Type B pancreatic cell (in vitro differentiated cells): ENCODE results near the gene PARN. TPM values are rescaled to one million over a fixed set of nuclear protein-coding genes. Genes with fewer than 3 reads are reported as not detected.

Experiments
- DNase-seq: peaks from one replicate; pipeline ENCODE4 v3.0.0; 2021; ENCODE audit warnings: mixed read lengths; ENCODE audit not compliant: unreplicated experiment; ENCODE audit errors: extremely low spot score
- H3K27ac Mint-ChIP-seq: 2 replicates; pipeline ENCODE4 v1.8.0; 2021; ENCODE audit warnings: mild to moderate bottlenecking, mixed read lengths
- H3K27me3 Mint-ChIP-seq: 2 replicates; pipeline ENCODE4 v1.8.0; 2021; ENCODE audit warnings: mixed read lengths
- H3K36me3 Mint-ChIP-seq: 2 replicates; pipeline ENCODE4 v1.8.0; 2021; ENCODE audit warnings: mixed read lengths
- H3K4me1 Mint-ChIP-seq: one replicate; pipeline ENCODE4 v1.8.0; 2021; ENCODE audit warnings: mixed read lengths; ENCODE audit not compliant: unreplicated experiment
- H3K4me3 Mint-ChIP-seq: 2 replicates; pipeline ENCODE4 v1.8.0; 2021; ENCODE audit warnings: mild to moderate bottlenecking, mixed read lengths
- H3K9me3 Mint-ChIP-seq: 2 replicates; pipeline ENCODE4 v1.8.0; 2021; ENCODE audit warnings: mixed read lengths
- total RNA-seq: library from RNA; stranded (reverse); gene quantifications from 2 replicates; pipeline ENCODE4 v1.2.1, GENCODE V29; 2021; ENCODE audit warnings: low replicate concordance
- TF ChIP-seq, protein P1 (sequence below): fragments of 200-600 bp; sonication (generic); conservative IDR thresholded peaks from 2 replicates; pipeline ENCODE4 v1.5.0; 2021; ENCODE audit warnings: antibody characterized with exemption, mild to moderate bottlenecking

Gene PARN
- total RNA-seq, 1 donor from 2014 or later: 26.1 TPM

DNA sequence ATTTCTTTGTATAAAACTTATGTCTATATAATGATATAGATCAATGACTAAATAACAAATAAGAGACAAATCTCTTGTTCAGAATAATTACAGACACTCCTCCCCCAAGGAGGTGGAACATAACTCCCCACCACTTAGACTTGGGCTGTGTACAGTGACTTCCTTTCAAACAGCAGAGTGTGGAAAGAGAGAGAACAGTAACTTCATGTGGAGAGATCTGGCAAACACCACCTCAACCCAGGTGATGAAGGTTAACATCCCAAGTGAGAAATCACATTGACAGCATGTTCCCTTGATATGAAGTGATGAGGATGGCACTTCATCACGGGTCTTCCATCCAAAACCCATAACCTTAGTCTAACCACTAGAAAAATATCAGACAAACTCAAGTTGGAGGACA lies 169.3 kb downstream of the PARN start:
- Mint-ChIP-seq H3K27me3 (no peaks in the 10 kb centered on the region), H3K4me1 (peaks cover 11% of the 10 kb centered on the region), H3K27ac (no peak overlapping the region), H3K36me3 (peaks cover 31% of the 10 kb centered on the region), H3K4me3 (no peak overlapping the region), H3K9me3 (no peaks in the 10 kb centered on the region)
- no peak for DNase-seq
- TF ChIP-seq, protein P1, sequence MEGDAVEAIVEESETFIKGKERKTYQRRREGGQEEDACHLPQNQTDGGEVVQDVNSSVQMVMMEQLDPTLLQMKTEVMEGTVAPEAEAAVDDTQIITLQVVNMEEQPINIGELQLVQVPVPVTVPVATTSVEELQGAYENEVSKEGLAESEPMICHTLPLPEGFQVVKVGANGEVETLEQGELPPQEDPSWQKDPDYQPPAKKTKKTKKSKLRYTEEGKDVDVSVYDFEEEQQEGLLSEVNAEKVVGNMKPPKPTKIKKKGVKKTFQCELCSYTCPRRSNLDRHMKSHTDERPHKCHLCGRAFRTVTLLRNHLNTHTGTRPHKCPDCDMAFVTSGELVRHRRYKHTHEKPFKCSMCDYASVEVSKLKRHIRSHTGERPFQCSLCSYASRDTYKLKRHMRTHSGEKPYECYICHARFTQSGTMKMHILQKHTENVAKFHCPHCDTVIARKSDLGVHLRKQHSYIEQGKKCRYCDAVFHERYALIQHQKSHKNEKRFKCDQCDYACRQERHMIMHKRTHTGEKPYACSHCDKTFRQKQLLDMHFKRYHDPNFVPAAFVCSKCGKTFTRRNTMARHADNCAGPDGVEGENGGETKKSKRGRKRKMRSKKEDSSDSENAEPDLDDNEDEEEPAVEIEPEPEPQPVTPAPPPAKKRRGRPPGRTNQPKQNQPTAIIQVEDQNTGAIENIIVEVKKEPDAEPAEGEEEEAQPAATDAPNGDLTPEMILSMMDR: no peak

DNA sequence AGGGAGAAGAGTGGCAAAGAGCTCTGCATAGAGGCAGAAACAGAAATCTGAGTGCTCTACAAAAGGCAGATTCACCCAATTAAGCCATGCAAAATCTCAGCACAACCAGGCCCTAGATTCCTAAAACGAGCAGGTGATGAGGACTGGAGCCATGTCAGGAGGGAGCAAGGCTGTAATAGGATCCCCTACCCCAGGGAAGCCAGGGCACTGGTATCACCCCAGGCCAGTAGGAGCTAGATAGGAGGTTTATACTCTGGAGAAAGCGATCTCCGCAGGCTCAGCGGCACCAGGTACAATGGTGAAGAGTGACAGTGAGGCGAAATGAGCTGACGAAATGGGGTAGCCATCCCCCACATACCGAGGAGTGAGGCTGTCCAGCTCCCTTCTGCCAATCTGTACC lies 171.5 kb downstream of the PARN start:
- H3K4me3 Mint-ChIP-seq: no peak overlapping the region
- H3K36me3 Mint-ChIP-seq: peaks cover 26% of the 10 kb centered on the region
- peaks cover 11% of the 10 kb centered on the region for H3K4me1 Mint-ChIP-seq
- no peaks in the 10 kb centered on the region for H3K27me3 Mint-ChIP-seq
- no peaks in the 10 kb centered on the region for H3K9me3 Mint-ChIP-seq
- no peak for DNase-seq
- TF ChIP-seq, protein P1: no peak
- peak overlapping the region; percentile 13 for H3K27ac Mint-ChIP-seq

DNA sequence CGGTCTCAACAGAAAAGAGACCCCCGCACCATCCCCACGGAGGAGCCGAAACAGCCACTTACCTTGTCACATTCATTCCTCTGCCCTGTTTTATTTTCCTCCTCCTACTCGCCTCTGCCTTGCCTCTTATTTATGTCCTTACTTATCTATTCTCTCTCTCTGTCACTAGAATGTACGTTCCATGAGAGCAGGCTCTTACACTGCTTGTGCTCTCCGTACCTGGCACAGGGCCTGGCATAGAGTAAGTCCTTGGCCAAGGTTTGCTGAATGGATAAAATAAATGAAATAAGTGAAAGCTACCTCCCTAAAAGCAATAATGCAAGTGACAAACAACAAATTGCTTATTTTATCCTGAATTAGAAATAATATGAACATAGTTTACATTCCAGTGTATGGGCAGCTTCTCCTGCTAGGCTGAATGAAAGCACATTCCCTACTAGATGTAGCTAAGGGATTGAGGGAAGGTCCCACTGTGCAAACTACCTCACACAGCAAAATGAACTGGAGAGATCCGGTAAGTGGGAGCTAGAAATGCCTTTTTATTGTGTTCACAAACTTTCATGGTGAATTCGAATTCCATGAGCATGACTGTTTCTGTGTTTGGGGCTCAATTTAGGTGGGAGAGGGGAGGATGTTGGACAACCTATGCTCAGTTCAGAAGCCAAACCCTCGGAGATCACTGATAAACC lies 173.1 kb downstream of the PARN start:
- H3K9me3 Mint-ChIP-seq: no peaks in the 10 kb centered on the region
- H3K27me3 Mint-ChIP-seq: no peaks in the 10 kb centered on the region
- no peak overlapping the region for H3K4me3 Mint-ChIP-seq
- TF ChIP-seq, protein P1: no peak
- H3K4me1 Mint-ChIP-seq: peaks cover 10% of the 10 kb centered on the region
- H3K36me3 Mint-ChIP-seq: peaks cover 19% of the 10 kb centered on the region
- H3K27ac Mint-ChIP-seq: no peak overlapping the region
- no peak for DNase-seq

DNA sequence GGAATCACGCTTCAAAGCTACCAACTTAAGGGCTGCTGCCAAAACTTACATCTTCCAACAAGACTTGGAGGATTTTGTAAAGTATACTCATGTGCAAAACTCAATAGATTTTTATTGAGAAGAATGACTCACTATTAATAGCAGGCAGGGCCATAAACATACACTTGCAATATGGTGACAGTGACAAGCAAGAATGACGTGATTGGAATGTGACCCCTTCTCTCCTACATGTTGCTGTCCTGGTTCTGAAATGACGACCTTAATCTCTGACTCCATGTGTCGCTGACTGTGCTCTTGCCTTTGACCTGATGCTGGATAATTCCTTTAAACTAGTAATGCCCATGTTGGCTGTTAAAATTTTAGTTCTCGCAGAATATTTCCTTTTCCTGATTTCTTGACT lies 174.5 kb downstream of the PARN start:
- TF ChIP-seq, protein P1: no peak
- H3K9me3 Mint-ChIP-seq: no peaks in the 10 kb centered on the region
- no peak overlapping the region for H3K4me3 Mint-ChIP-seq
- peaks cover 6% of the 10 kb centered on the region for H3K36me3 Mint-ChIP-seq
- no peak for DNase-seq
- H3K4me1 Mint-ChIP-seq: peaks cover 7% of the 10 kb centered on the region
- no peaks in the 10 kb centered on the region for H3K27me3 Mint-ChIP-seq
- no peak overlapping the region for H3K27ac Mint-ChIP-seq

DNA sequence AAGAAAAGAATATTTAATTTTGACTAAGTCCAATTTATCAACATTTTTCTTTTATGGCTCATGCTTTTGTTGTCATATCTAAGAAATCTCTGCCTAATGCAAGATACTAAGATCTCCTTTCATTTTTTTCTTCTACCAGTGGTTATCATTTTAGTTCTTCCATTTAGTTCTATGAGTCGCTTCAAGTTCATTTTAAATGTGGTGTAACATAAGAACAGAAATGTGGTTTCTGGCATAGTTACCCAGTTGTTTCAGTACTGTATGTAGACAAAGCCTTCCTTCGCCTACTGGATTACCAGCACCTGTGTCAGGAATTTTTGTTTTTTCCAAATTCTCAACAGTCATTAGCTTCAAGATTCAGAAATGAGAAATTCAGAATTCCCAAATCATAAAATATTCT lies 175.7 kb downstream of the PARN start:
- Mint-ChIP-seq H3K27me3 (no peaks in the 10 kb centered on the region), H3K27ac (no peak overlapping the region), H3K9me3 (no peaks in the 10 kb centered on the region), H3K4me3 (no peak overlapping the region), H3K36me3 (peaks cover 5% of the 10 kb centered on the region), H3K4me1 (peaks cover 11% of the 10 kb centered on the region)
- TF ChIP-seq, protein P1: no peak
- no peak for DNase-seq
